22Rv1 (cell line): ENCODE data around the gene SLC13A3.

Source experiments
- H3K27ac ChIP-seq: fragments of 450-650 bp; 2 replicates; pipeline ENCODE4 v1.5.1; 2017
- CTCF ChIP-seq: fragments of 450-650 bp; IDR thresholded peaks from 2 replicates; pipeline ENCODE4 v1.5.1; 2017; ENCODE audit warnings: mild to moderate bottlenecking
- ZFX ChIP-seq: fragments of 450-650 bp; IDR thresholded peaks from 2 replicates; pipeline ENCODE4 v1.6.1; 2017; ENCODE audit warnings: antibody characterized with exemption, borderline replicate concordance

Gene SLC13A3

DNA sequence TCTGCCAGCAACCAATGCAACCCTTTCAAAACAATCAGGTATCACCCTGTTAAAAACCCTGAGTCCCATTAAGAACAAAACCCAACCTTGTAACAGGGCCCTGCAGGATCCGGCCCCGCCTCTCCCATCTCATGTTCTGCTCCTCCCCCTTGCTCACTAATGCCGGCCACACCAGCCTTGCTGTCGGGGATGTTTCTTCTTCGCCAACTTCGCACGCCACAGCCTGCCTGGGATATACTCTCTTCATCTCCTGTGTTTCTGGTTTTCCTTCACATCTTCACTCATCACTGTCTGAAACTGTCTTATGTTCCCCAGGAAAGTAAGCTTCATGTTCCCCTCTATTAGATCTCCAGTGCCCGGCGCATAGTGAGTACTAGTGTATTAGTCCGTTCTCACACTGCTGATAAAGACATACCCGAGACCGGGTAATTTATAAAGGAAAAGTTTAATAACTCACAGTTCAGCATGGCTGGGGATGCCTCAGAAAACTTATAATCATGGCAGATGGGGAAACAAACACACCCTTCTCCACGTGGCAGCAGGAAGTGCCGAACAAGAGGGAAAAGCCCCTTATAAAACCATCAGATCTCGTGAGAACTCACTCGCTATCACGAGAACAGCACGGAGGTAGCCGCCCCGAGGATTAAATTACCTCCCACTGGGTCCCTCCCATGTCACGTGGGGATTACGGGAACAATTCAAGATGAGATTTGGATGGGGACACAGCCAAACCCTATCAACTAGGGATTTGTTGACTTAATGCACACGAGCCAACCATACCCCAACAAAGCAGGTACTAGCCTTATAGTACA, 32.9 kb upstream of the SLC13A3 start:
- TF ChIP-seq ZFX (no peak), CTCF (no peak)
- peak overlapping the region; percentile 90 for H3K27ac ChIP-seq

DNA sequence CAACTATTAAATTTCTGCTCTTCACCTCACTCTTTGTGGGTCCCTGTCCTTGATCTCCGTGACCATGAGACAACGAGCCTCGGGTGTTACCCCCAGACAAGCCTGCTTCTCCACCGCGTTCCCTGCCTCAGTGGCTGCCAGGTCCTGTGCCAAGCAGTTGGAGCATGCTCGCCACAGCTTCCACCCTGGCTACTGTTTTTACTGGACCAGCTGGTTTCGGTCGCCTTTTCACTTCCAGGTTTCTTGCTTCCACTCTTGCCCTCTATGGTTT, 32.3 kb upstream of the SLC13A3 start:
- peak overlapping the region; percentile 90 for H3K27ac ChIP-seq
- TF ChIP-seq ZFX: no peak
- no peak for TF ChIP-seq CTCF

DNA sequence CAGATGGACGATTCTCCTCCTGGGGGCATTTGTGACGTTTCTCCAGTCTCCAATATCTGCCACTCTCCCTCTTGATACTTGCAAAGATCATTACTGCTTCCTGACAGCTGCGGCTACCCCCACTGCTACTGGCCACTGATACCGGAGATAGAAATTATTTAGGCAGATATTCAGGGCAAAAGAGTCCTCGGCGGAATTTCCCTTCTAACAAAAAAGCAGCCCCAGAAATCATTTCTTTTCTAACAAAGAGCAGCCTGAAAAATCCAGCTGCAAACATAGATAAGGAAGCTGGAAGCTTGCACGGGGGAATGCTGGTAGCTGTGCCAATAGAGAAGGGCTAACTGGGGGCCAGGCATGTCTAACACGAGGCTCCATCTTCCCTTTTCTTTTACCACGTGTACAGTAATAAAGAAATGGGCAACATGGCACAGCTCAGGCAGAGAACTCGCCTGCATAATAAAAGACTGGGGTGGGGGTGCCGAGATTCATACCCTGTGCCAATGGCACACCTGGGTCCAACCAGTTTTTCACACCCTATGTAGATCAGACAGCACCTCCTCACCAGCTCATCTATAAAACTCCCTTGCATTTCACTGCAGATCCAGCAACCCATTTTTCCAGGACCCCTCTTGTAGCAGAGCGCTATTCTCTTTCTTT, 31.9 kb upstream of the SLC13A3 start:
- H3K27ac ChIP-seq: peak overlapping the region; percentile 90

GRCh38 chr20:46682063-46682821, 31.0 kb upstream of the SLC13A3 start:
- peak overlapping the region; percentile 90 for H3K27ac ChIP-seq
- TF ChIP-seq ZFX (no peak), CTCF (no peak)

More for the DNA sequence above, 31.9 kb upstream of the SLC13A3 start:
- no peak for TF ChIP-seq ZFX
- TF ChIP-seq CTCF: no peak

- H3K27ac ChIP-seq: peak overlapping the region; percentile 90; the same call in 1 of the 2 replicates
Measured at GRCh38 chr20:46681032-46681854, 30.0 kb upstream of the SLC13A3 start.

GRCh38 chr20:46680684-46681031, 29.4 kb upstream of the SLC13A3 start:
- no peak for TF ChIP-seq ZFX
- TF ChIP-seq CTCF: no peak
- no peak overlapping the region for H3K27ac ChIP-seq

More at GRCh38 chr20:46681032-46681854, 30.0 kb upstream of the SLC13A3 start:
- TF ChIP-seq ZFX (no peak), CTCF (peak; percentile 79)
